ENCODE measurements around the gene PPP2R1B. TPM values are rescaled to one million over a fixed set of nuclear protein-coding genes. Genes with fewer than 3 reads are reported as not detected.

The PPP2R1B gene
- total RNA-seq, 1 experiment from 2014 or later, result 105 TPM

- Histone ChIP-seq H3K23me2 (ENCODE audit: insufficient read length, low read depth, low read length, poor library complexity, severe bottlenecking) (no peaks in the 10 kb centered on the region), H4K91ac (ENCODE audit: insufficient read length, low read depth, low read length) (no peak overlapping the region), H3K9ac (ENCODE audit: extremely low read depth, insufficient read length, low read length) (no peak overlapping the region), H3K4me1 (ENCODE audit: insufficient read depth, low read length) (no peaks in the 10 kb centered on the region), H3K79me2 (ENCODE audit: insufficient read depth, low read length) (no peaks in the 10 kb centered on the region), H3K27me3 (ENCODE audit: insufficient read depth, low read length) (no peaks in the 10 kb centered on the region), H4K8ac (replicated peaks; ENCODE audit: insufficient read length, low read depth, low read length) (no peak overlapping the region), H3K23ac (ENCODE audit: insufficient read length, low read depth, low read length) (no peak overlapping the region), H4K5ac (ENCODE audit: insufficient read length, low read depth, low read length) (no peak overlapping the region), H3K9me3 (ENCODE audit: control insufficient read depth, low read depth, low read length) (no peaks in the 10 kb centered on the region), H2AK5ac (ENCODE audit: insufficient read length, low read length) (no peak overlapping the region), H2BK5ac (ENCODE audit: insufficient read length, low read length) (no peak overlapping the region), H2BK15ac (ENCODE audit: low read depth, low read length) (no peak overlapping the region), H3K14ac (ENCODE audit: insufficient read depth, low read length) (no peak overlapping the region), H2BK120ac (ENCODE audit: low read depth, low read length, poor library complexity, severe bottlenecking) (no peak overlapping the region), H2BK12ac (ENCODE audit: insufficient read length, low read depth, low read length) (no peak overlapping the region), H2AFZ (ENCODE audit: low read length) (no peak overlapping the region), H3T11ph (ENCODE audit: low read length) (no peak overlapping the region), H3K56ac (ENCODE audit: insufficient read length, low read depth, low read length) (no peak overlapping the region), H4K20me1 (ENCODE audit: control insufficient read depth, insufficient read depth, insufficient read length) (no peaks in the 10 kb centered on the region), H3K27ac (ENCODE audit: insufficient read length, low read depth, low read length) (no peak overlapping the region), H3K79me1 (ENCODE audit: insufficient read depth, low read depth, low read length, poor library complexity, severe bottlenecking) (no peaks in the 10 kb centered on the region), H2BK20ac (ENCODE audit: low read depth, low read length, poor library complexity, severe bottlenecking) (no peak overlapping the region), H3K4ac (ENCODE audit: low read depth, low read length) (no peak overlapping the region), H3K18ac (ENCODE audit: insufficient read length, low read depth, low read length) (no peak overlapping the region), H3K4me2 (ENCODE audit: insufficient read depth, insufficient read length, low read length) (no peak overlapping the region)
- no CpG with 5 or more reads among the region's 6 CpGs for WGBS (ENCODE audit: extremely low coverage, insufficient read length, low lambda C conversion rate)
- TF ChIP-seq, protein P1, sequence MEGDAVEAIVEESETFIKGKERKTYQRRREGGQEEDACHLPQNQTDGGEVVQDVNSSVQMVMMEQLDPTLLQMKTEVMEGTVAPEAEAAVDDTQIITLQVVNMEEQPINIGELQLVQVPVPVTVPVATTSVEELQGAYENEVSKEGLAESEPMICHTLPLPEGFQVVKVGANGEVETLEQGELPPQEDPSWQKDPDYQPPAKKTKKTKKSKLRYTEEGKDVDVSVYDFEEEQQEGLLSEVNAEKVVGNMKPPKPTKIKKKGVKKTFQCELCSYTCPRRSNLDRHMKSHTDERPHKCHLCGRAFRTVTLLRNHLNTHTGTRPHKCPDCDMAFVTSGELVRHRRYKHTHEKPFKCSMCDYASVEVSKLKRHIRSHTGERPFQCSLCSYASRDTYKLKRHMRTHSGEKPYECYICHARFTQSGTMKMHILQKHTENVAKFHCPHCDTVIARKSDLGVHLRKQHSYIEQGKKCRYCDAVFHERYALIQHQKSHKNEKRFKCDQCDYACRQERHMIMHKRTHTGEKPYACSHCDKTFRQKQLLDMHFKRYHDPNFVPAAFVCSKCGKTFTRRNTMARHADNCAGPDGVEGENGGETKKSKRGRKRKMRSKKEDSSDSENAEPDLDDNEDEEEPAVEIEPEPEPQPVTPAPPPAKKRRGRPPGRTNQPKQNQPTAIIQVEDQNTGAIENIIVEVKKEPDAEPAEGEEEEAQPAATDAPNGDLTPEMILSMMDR (conservative IDR thresholded peaks at IDR 0.05), result no peak
- H3K4me1 Mint-ChIP-seq, result peaks cover 21 to 51% of the 10 kb centered on the region in 2 experiments
- H3K9me3 Mint-ChIP-seq, result no peaks in the 10 kb centered on the region
- peaks cover under 1 to 15% (median 4%) of the 10 kb centered on the region in 3 experiments; a peak in 4 of 7 replicates for H3K36me3 Mint-ChIP-seq (ENCODE audit: insufficient read depth in 1 of 3, low read depth in 3 of 3)
- no peaks in the 10 kb centered on the region; the same call in 1 of the 2 replicates for H3K27me3 Mint-ChIP-seq (ENCODE audit: low read depth)
- H3K27ac Mint-ChIP-seq, result peak overlapping the region; percentile 19 to 94 (median 24); a peak in 3 of 7 replicates
- DNase-seq, result no peak
- H3K4me3 Mint-ChIP-seq, result no peak overlapping the region
Measured at GRCh38 chr11:111734954-111735261, 31.3 kb downstream of the PPP2R1B start.
